ENCODE data around the gene PIK3R1. TPM values are rescaled to one million over a fixed set of nuclear protein-coding genes. Genes with fewer than 3 reads are reported as not detected.

PIK3R1 gene
- total and polyA plus RNA-seq, 4 donors, result 22.6 to 123 (median 47.3) TPM

GRCh38 chr5:68257210-68257609 lies 41.7 kb downstream of the PIK3R1 start:
- H3K36me3 ChIP-seq (ENCODE audit: control insufficient read depth in 4 of 4, insufficient read depth in 3 of 4, low read depth in 1 of 4, low read length in 3 of 4), result peaks cover 0 to 5% (median 0%) of the 10 kb centered on the region in 4 donors
- DNase-seq (ENCODE audit: low spot score), result no peak
- peak overlapping the region in 1 of 2 donors; percentile 36 for H3K9ac ChIP-seq (ENCODE audit: low read depth in 1 of 2, low read length in 2 of 2)
- H3K9me3 ChIP-seq (ENCODE audit: control insufficient read depth in 4 of 4, low read length in 3 of 4), result no peaks in the 10 kb centered on the region
- no peaks in the 10 kb centered on the region for H3K27me3 ChIP-seq (ENCODE audit: control insufficient read depth in 4 of 4, insufficient read depth in 4 of 4, low read length in 3 of 4)
- H3K4me3 ChIP-seq (ENCODE audit: low read depth in 1 of 3, low read length in 3 of 3), result no peak overlapping the region
- WGBS, result 88% methylated on average over 3 of the region's 3 CpGs
- TF ChIP-seq CTCF (IDR thresholded peaks at IDR 0.05; ENCODE audit: low read depth, low read length, missing input control) (no peak), MAX (IDR thresholded peaks at IDR 0.05) (no peak), FOXA1 (IDR thresholded peaks at IDR 0.05) (no peak), ZBTB33 (IDR thresholded peaks at IDR 0.05) (no peak), HNF4A (conservative IDR thresholded peaks at IDR 0.05) (no peak), RXRA (IDR thresholded peaks at IDR 0.05) (no peak), NR2F2 (IDR thresholded peaks at IDR 0.05) (no peak), RAD21 (IDR thresholded peaks at IDR 0.05) (no peak), JUND (IDR thresholded peaks at IDR 0.05) (no peak), SP1 (IDR thresholded peaks at IDR 0.05) (no peak), HNF4G (IDR thresholded peaks at IDR 0.05) (no peak), TAF1 (conservative IDR thresholded peaks at IDR 0.05) (no peak), EGR1 (IDR thresholded peaks at IDR 0.05; ENCODE audit: low read depth in 2 of 2) (no peak), GABPA (IDR thresholded peaks at IDR 0.05 in 1 of 2, conservative IDR thresholded peaks at IDR 0.05 in 1 of 2) (no peak), YY1 (IDR thresholded peaks at IDR 0.05) (no peak), FOXA2 (IDR thresholded peaks at IDR 0.05) (no peak)
- H3K4me1 ChIP-seq (ENCODE audit: control insufficient read depth in 4 of 4, insufficient read depth in 4 of 4, low read length in 3 of 4), result peaks cover 6 to 48% (median 25%) of the 10 kb centered on the region in 4 donors
- H3K27ac ChIP-seq (ENCODE audit: low read depth in 1 of 2, low read length in 2 of 2), result no peak overlapping the region

GRCh38 chr5:68258531-68258930 lies 43.0 kb downstream of the PIK3R1 start:
- Histone ChIP-seq H3K27ac (ENCODE audit: low read depth in 1 of 2, low read length in 2 of 2) (no peak overlapping the region), H3K4me1 (ENCODE audit: control insufficient read depth in 4 of 4, insufficient read depth in 4 of 4, low read length in 3 of 4) (peaks cover 6 to 44% (median 19%) of the 10 kb centered on the region in 4 donors), H3K36me3 (ENCODE audit: control insufficient read depth in 4 of 4, insufficient read depth in 3 of 4, low read depth in 1 of 4, low read length in 3 of 4) (peaks cover 0 to 5% (median 0%) of the 10 kb centered on the region in 4 donors), H3K27me3 (ENCODE audit: control insufficient read depth in 4 of 4, insufficient read depth in 4 of 4, low read length in 3 of 4) (no peaks in the 10 kb centered on the region), H3K9me3 (ENCODE audit: control insufficient read depth in 4 of 4, low read length in 3 of 4) (no peaks in the 10 kb centered on the region), H3K9ac (ENCODE audit: low read depth in 1 of 2, low read length in 2 of 2) (no peak overlapping the region), H3K4me3 (ENCODE audit: low read depth in 1 of 3, low read length in 3 of 3) (no peak overlapping the region)
- no peak for DNase-seq (ENCODE audit: low spot score)
- WGBS, result 58% methylated on average over 4 of the region's 4 CpGs
- no peak for TF ChIP-seq EGR1 (IDR thresholded peaks at IDR 0.05; ENCODE audit: low read depth in 2 of 2)
- TF ChIP-seq RXRA (IDR thresholded peaks at IDR 0.05), result no peak
- TF ChIP-seq JUND (IDR thresholded peaks at IDR 0.05), result no peak
- no peak for TF ChIP-seq HNF4A (conservative IDR thresholded peaks at IDR 0.05)
- TF ChIP-seq CTCF (IDR thresholded peaks at IDR 0.05; ENCODE audit: low read depth, low read length, missing input control), result no peak
- no peak for TF ChIP-seq MAX (IDR thresholded peaks at IDR 0.05)
- no peak for TF ChIP-seq TAF1 (conservative IDR thresholded peaks at IDR 0.05)
- TF ChIP-seq NR2F2 (IDR thresholded peaks at IDR 0.05), result no peak
- no peak for TF ChIP-seq HNF4G (IDR thresholded peaks at IDR 0.05)
- TF ChIP-seq ZBTB33 (IDR thresholded peaks at IDR 0.05), result no peak
- TF ChIP-seq REST (IDR thresholded peaks at IDR 0.05), result no peak
- TF ChIP-seq ATF3 (IDR thresholded peaks at IDR 0.05), result no peak
- no peak for TF ChIP-seq GABPA (IDR thresholded peaks at IDR 0.05 in 1 of 2, conservative IDR thresholded peaks at IDR 0.05 in 1 of 2)
- no peak for TF ChIP-seq YY1 (IDR thresholded peaks at IDR 0.05)
- no peak for TF ChIP-seq FOXA2 (IDR thresholded peaks at IDR 0.05)
- no peak for TF ChIP-seq FOXA1 (IDR thresholded peaks at IDR 0.05)
- no peak for TF ChIP-seq SP1 (IDR thresholded peaks at IDR 0.05)
- TF ChIP-seq RAD21 (IDR thresholded peaks at IDR 0.05), result no peak
